HG02610 (cell line): Measurements from ENCODE around the gene SUSD4.

Experiments
- ATAC-seq: cut with Tn5 transposase; IDR thresholded peaks from one replicate; pipeline ENCODE4 v1.9.1; 2021; ENCODE audit warnings: mild to moderate bottlenecking, moderate library complexity; ENCODE audit not compliant: unreplicated experiment

Gene SUSD4

DNA sequence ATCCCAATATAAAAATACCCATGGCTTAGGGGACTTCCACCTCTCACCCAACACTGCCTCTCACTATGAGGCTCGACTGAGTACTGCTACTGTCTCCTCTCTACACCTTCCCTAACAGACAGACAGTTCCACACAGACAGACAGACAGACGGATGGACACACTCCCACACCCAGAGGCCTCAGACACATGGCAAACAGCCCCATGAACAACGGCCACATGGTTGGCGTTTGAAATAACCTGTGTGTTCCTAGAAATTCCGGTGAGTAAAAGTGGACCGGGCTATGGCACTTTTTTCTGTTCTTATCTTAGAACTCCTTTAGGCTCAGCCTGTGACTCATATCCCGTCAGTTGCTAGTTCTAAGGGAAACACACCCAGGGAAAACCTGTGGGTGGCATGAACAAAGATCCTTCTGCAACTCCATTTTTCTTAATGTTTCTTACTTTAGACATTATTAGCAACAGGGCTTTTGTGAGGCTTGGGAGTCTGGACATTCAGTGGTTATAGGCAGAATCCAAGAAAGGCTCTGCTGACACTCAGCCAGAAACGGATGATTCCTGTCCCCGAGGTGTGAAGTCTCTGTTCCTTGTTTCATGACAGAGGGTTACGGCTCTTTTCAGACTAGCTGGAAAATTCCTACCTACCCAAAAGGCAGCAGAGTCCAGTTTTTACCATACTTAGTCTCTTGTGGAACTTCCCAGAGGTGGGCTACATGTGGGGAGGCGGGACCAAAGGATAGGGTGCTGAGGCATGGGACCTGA is 130.4 kb downstream of the SUSD4 start:
- ATAC-seq, result no peak

DNA sequence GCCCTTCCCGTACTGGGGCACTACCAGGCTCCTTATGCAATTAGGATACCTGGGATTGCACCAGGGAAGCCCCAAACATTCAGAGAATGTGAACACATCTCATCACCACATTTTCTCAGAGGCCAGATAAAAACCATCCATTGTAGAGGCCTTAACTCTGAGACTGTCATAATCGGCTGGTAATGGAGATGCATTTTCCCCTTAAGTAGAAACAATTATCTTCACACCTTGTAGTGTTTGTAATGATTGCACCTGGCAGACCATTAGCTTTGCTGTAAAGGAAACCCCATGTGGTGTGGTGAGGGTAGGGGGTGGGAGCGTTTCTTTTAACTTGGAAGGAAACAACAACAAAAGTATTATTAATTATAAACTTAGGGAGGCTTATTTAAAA is 131.0 kb downstream of the SUSD4 start:
- ATAC-seq, result no peak

DNA sequence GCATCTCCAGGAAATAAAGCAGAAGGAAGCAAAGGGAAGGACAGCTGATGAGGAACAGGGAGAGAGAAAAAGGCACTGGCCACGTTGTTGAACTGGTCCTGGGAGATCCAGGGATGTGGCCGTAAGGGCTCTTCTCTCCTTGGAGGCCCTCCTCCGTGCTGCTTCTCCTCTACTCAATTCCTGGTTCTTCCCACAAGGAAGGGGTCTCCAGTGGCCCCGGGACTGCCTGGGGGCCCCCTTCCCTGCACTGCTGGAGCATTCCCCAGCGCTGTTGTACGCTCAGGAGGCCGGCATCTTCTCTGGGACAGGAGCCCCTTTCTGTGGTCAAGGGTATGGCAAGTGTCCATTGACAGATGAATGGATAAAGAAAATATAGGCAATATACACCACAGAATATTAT is 132.4 kb downstream of the SUSD4 start:
- ATAC-seq, result no peak

DNA sequence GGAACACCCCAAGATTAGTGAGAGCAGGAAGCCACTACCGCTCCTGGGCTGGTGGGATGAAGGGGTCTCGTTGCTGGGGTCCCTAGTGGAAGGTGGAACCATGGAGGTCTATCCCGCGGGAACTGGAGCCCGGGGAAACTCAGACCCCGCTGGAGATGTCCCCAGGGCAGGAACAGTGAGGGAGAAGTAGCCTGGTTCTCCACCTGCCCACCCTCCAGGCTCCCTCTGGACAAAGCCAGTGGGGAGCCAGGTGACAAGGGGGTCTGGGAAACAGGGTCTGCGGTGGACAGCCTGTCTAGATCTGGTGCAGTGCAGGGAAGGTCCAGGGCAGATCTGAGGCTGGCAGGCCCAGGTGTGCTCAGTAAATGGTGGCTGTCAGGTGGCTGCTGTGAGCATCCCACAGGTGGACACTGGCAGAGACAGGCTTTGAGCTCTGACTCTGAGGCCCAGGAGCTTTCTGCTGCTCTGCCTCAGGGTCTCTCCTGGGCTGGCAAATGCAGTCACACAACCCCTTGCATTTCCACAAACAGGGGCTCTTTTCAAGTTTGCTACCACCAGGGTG is 132.9 kb downstream of the SUSD4 start:
- no peak for ATAC-seq

DNA sequence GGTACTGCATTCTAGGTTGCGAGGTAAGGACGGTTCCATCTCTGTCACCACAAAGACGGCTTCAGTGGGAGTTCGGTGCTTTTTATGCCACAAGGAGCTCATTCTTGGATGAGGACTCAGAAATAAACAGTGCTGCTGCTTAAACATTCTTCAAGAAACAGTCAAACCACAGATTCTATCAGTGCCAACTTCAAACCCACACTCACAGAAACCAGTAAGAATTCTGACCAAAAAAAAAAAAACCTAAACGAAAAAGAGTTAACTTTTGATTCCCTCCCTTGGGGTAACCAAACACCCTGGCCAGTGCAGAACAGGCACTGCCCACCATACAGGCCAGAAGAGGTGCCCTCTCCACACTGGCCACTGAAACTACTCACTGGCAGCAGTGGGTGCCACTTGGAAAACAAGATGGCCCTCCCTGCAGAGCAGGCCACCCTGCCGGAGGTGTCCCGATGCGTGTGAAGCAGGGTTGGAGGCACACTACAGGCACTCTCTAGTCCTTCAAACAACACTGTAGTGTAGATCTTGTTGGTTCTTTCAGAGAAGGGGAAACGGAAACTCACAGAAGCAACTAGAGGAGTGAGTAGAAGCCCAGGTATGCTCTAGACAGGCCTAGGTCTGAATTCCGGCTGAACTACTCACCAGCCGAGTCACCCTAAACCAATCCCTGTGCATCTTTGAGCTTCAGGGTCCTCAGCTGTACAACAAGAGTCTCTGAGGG is 133.7 kb downstream of the SUSD4 start:
- no peak for ATAC-seq

DNA sequence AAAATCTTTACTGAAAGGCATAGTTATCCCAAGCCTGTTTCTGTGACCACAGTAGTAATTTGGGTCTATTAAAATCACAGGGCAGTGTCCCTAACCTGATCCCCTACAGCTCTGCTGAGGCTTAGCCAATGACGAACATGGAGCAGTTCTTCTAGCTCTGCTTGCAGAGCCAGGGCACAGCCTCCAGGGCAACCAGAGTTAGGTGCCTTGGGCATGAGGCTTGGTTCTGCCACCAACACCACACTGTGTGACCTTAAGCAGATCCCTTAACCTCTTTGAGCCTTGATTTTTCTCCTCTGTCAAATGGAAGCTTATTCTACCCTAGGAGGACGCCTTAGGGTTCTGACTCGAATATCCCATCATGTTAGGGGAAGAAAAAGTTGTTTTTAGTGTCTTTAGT is 134.2 kb downstream of the SUSD4 start:
- ATAC-seq, result no peak

DNA sequence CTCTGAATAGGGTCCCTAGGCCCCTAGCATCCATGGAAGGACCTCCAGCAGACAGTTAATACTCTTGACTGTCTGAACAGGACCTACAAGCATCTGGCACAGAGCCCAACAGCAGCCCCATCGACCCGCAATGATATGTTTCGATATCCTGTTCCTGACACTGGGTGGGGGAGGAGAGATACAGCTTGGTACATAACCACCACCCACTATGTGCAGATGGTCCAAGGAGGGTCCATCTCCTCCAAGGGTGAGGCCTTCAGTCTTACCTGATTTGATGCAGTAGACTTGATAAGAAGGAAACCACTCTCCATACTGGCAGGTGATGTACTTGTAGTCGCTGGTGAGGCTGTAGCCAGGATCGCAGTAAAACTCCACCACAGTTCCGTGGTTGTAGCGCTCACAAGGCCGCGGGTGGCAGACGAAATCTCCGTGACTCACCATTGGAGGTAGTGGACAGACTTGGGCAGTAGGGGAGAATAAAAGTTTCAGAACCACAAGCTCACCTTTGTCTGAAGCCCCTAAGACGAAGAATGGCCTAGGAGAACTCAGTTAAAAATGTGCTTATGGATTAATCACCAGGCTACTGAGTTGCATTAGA is 134.9 kb downstream of the SUSD4 start:
- ATAC-seq, result no peak

DNA sequence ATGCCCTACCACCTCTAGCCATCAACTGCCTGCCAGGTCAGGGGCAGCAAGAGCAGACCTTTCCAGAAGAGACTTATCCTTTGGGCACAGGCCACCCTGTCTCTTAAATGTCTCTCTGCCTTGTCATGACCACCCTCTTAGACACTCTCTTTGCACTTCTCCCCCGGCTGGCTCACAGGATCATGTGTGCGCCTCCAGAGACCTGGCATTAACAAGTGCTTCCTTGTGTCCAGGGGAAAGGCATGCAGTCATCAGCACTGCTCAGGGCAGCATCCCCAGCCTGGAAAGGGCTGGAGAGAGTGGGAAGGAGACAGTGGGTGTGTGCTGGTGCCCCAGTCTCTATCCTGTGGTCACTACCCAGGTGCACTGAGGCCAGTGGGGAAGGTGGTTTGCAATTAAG is 135.8 kb downstream of the SUSD4 start:
- ATAC-seq, result no peak

DNA sequence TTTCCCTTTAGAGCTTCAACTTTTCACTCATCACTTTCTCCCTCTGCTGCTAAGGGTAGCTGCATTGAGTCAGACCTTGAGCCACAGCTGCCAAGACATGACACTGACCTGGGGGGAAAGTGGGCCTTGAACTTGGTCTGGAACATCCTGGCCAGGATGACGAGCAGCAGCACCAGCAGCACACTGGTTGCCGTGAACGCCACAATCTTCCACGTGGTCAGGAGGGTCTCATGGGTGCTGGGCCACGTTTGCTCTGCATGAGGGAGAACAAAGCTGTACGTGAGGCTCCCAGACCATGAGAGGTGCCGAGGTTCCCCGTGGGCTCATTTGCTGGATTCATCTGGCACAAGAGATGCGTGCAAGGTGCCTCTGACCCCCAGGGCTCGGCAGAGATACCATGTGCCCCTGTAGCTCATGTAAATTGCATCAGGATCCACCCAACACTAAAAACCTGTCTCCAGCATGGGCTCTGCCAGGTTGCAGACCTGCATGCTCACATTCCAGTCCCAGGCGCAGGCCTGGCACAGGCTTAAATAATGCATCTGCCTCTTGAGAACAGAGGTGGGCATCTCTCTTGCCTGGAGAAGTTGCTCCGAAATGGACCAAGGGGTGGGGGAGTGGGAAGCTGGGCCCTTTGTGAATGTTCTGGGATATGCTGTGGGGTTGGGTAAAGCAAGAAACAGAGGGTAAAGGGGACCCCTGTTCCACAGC is 136.3 kb downstream of the SUSD4 start:
- ATAC-seq, result no peak

DNA sequence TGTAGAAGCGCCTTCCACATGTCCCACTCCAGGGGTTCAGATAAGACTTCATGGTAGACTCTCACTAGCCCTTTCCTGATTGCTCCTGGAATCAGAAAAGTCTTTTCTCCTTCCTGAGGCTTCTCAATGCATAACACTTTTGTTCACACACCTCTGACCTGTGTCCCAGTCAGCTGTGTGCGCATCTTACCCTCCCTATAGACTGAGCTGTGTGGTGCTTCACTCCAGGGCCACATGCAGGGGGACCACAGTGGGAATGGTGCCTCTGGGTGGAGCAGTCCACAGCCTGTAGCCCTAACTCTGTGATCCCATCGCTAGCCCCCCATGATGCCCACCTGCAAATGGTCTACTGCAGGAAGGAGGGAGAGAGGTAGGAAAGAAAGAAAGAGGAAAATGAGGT is 136.9 kb downstream of the SUSD4 start:
- no peak for ATAC-seq

DNA sequence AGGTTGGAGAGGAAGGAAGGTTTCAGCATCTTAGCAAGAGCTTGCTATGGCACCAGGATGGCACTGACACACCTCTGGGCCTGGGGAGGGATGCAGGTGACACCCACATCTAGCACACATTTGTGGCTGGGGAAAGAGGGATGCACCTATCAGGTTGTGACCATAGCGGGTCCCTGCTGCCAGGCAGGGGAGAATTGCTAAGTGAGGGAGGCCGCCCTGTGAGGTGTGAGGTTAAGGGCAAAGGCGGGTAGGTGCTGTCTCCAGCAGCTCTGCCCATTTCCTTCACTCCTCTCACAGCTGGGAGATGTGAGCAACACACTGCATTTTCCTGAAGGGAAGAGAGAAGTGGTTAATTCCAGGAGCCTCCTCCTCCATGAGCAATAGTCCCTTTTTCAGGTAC is 137.7 kb downstream of the SUSD4 start:
- no peak for ATAC-seq

DNA sequence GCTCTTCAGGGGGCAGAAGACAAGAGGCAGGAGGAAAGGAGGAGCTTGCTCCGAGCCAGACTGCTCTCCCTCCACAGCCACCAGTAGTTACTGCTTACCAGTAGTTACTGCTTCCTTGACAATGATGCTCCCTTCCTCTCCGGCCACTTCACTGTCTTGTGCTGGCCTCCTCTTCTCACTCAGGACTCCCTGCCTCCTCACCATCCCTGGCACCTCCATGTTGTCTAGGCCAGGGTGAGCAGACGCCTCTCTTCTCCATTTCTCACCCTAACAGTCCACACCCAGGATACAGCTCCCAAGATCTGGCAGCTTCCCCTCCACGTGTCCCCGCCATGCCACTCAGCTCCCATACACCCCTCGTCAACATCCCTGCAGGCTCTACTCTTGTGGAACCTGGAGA is 138.5 kb downstream of the SUSD4 start:
- ATAC-seq, result no peak

DNA sequence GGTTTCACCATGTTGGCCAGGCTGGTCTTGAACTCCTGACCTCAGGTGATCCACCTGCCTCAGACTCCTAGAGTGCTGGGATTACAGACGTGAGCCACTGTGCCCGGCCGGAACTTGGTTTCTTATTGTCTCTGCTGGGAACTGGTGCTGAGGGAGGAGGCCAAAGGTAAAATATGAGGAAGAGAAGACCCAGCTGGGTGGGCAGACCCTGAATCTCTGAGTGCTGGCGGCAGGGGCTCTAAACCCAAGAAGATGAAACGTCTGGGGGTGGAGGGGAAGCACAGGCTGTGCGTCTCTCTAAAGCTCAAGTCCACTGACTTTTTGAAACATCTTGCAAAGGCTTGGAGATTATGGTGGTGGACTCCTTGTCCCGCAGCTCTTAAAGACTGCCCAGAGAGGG is 138.9 kb downstream of the SUSD4 start:
- ATAC-seq, result no peak

DNA sequence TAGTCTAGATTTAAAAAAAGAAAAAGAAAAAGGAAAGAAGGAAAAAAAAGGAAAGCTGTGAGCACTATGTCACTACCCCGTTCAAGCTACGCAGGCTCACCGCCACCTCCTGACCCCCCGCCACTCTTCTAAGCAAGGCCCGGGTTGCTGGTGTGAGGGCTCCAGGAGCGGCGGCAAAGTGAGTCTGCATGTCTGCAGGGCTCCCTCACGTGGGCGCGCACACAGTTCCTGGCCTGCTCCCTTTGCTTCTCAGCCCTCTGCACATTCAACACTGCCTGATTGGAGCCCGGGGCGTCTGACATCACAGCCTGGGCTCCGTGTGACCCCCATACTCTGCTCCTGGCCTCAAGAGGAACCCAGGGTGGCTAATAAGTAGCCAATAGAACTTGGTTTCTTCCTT is 139.5 kb downstream of the SUSD4 start:
- ATAC-seq, result no peak

DNA sequence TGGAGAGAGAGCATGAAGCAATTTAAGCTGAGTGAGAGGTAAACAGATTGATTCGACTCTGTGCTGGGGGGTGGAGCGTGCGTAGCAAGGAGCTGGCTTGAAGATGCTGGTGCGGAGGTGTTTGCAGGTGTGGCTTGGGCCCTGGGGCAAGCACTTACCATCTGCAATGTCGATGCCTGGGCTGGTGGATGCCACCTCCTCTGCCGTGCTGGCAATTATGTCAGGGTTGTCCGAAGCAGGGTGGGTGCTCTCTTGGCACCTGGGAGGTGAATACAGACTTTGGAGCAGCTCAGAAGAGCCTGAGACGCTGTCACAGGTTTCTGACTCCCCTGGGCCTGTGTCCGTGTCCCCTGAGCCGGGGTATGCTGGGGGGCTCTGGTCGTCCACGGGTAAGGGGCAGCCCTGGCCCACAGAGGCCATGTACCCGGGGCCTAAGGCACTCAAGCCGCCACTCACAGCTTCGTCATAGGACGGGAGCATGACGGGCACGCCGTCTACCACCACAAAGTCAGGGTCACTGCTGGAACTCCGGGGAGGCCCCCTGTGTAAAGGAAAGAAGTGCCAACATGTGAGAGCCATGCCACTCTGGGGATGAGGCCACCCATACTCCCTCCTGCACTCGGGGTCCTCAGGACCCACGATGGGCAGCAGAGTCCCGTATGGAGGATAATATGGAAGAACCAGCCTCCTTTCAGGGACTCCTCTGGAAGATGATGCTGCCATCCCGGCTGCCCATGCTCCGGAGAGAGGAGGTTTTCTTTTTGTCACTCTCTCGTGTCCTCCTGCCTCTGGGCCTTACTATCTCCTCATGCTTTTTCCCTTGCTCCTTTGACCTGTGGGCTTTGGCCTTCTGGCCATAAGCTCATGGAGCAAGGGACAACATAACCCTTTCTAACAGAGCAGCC is 140.6 kb downstream of the SUSD4 start:
- ATAC-seq, result no peak

DNA sequence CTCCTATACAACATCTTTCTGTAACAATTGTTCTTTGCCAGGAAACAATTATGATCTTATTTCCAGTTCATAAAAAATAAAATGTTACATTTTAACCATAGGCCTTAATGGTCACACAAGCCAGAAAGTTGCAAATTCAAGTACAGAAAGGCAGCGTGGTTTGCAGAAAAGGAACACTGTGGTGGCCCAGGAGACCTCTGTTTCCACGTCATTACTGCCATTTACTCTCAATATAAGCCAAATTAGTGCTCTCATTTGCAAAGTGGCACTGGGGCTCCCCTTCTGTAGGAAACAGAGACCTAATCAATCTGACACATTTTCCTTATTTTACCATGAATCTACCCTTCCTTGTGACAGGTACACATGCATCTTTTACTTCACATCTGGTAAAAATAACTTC is 141.6 kb downstream of the SUSD4 start:
- ATAC-seq, result no peak

DNA sequence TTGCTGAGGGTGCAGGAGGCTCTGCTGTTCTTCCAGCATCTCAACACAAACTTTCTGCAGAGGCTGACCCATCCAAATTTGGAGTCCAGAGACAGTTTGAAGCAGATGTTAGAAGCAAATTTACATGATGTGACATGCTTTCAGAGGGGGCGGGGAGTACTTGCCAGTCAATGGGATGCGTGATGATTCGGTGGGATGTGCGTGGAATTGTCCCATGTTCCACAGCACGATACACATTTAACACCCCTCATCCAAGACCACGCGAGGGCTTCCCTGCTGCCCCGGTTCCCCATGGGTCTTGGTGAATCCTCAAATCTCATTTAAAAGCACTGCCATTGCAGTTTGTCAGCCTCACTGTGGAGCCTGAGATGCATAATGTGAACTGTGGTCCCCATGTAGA is 142.3 kb downstream of the SUSD4 start:
- no peak for ATAC-seq

DNA sequence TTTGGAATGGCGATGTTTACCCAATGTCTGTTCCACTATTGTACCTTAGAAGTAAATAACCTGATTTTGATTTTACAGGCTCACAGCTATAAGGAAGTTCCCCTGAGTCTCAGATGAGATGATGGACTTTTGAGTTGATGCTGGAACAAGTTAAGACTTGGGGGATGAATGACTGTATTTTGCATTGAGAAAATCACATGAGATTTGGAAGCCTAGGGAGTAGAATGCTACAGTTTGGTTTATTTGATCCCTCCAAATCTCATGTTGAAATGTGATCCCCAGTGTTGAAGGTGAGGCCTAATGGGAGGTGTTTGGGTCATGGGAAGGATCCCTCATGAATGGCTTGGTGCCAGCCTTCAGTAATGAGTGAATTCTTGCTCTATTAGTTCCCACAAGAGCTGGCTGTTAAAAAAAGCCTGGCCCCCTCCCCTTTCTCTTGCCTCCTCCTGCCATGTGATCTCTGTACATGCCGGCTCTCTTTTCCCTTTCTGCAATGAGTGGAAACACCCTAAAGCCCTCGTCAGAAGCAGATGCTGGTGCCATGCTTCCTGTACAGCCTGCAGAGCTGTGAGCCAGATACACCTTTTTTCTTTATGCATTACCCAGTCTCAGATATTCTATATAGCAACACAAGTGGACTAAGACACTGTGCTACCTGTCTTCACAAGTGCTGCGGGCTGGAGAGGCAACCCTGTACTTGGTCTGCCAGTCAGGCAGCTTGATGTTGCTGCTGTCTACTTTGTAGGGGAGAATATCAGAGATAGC is 143.9 kb downstream of the SUSD4 start:
- no peak for ATAC-seq

DNA sequence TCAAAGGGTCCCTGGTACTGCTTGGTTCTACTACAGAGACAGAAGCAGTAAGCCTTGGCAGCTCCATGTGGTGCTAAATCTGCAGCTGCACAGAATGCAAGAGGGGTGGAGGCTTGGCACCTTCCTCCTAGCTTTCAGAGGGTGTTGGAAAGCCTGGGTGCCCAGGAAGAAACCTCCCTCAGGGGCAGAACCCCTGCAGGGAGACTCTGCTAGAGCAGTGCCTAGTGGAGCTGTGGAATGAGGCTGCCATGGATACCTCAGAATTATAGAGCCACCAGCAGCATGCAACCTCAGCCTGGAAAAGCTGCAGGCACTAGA is 144.7 kb downstream of the SUSD4 start:
- no peak for ATAC-seq

DNA sequence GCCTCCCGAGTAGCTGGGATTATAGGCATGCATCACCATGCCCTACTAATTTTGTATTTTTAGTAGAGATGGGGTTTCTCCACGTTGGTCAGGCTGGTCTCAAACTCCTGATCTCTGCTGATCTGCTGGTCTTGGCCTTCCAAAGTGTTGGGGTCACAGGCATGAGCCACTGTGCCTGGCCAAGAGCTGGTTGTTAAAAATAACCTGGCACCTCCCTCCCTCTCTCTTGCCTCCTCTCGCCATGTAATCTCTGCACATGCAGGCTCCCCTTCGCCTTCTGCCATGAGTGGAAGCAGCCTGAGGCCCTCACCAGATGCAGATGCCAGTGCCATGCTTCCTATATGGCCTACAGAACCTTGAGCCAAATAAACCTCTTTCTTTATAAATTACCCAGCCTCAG is 146.2 kb downstream of the SUSD4 start:
- no peak for ATAC-seq
